Activated T-helper 1 cell treated with Interleukin-2 at 50 U/mL for 16 hours (primary cell): ENCODE results near the gene KRTAP10-7.
"Not testable (repeated sequence)": the region's sequence is repeated elsewhere in the genome, so short reads cannot be mapped to it uniquely, and the experiment has no call there.

Experiments used
- DNase-seq: peaks from one replicate; pipeline ENCODE4 v3.0.0-alpha.2; 2020; ENCODE audit warnings: low read depth

KRTAP10-7 gene

DNA sequence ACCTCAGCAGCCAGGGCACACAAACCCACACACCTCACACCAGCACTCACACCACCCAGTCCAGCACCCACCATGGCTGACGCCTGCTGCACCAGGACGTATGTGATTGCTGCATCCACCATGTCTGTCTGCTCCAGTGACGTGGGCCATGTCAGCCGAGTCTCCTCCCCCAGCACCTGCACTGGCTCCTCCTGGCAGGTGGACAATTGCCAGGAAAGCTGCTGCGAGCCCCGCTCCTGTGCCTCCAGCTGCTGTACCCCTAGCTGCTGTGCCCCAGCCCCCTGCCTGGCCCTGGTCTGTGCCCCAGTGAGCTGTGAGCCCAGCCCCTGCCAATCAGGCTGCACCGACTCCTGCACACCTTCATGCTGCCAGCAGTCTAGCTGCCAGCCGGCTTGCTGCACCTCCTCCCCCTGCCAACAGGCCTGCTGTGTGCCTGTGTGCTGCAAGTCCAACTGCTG, 11.7 kb downstream of the KRTAP10-7 start, which contains the start of gene KRTAP10-8:
Gene KRTAP10-8 (plus strand): TSS at position 51 of the 458 bp plus-strand sequence. CDS start 22 bp downstream, at position 73.
- DNase-seq = no peak

DNA sequence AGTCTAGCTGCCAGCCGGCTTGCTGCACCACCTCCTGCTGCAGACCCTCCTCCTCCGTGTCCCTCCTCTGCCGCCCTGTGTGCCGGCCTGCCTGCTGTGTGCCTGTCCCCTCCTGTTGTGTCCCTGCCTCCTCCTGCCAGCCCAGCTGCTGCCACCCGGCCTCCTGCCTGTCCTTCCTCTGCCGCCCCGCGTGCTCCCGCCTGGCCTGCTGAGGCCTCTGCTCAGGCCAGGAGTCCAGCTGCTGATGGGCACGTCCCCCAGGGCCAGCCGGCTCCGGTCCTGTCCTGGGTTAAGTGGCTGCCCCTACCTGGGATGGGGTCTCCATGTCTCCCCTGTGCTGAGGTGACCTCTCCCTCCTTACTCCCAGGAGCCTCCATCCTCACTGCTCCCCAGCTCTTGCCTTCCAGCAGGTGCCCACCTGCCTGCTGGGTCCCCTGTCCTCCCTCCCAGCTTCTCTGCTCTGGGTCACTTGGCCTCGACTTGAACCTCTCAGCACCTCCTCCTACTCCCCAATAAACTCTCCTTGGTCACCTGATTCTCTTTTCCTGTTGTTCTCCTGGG, 12.4 kb downstream of the KRTAP10-7 start:
- DNase-seq = no peak

- no peak for DNase-seq
Measured at GRCh38 chr21:44613386-44614155, 13.2 kb downstream of the KRTAP10-7 start.

GRCh38 chr21:44614161-44614631, 13.8 kb downstream of the KRTAP10-7 start:
- no peak for DNase-seq

- DNase-seq = no peak
Measured at GRCh38 chr21:44614961-44615391, 14.6 kb downstream of the KRTAP10-7 start.

- no peak for DNase-seq
Measured at GRCh38 chr21:44615466-44615865, 15.1 kb downstream of the KRTAP10-7 start.

DNA sequence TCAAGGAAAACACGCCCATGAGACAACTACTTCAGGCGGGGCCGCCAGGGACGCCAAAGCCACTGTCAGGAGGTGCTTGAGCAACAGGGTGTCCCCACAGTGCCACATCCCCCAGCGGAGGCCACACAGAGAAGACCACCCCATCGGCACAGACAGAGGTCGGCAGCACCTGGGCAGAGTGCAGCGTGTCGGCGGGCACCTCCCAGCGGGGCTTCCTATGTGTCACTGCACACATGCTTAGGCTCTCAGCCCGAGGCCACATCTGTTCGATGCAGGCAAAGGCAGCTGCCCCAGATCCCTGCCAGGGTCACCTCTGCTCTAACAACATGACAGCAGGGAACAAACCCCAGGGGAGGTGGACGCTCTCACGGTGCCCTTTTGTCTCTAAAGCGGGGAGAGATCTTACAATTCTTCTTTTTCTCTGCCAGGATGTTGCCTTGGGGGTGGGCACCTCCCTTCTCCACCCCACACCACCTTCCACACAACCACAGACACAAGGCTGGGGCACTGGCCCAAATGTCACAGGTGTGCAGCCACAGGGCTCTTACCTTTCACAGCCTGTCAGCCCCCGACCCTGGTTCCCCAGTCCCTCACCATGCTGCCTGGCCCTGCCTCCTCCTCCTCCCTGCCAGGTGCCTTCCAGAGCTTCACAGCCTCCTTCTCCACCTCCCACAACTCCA, 15.7 kb downstream of the KRTAP10-7 start:
- no peak for DNase-seq

DNA sequence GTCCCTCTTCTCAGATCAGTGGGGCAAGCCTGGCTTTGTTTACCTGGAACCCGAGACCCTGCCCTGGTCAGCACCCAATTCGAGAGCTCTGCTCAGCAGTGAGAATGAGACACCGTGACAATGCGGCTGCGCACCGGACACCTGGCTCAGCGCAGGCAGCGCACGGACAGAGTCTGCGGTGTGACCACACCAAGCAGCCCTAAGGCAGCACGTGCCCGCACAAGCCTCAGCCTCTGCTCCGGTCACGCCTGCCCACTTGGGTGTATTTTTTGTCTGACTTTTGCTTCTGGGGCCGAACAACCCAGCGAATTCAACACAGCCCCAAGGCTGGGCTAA, 16.2 kb downstream of the KRTAP10-7 start:
- DNase-seq = no peak

DNA sequence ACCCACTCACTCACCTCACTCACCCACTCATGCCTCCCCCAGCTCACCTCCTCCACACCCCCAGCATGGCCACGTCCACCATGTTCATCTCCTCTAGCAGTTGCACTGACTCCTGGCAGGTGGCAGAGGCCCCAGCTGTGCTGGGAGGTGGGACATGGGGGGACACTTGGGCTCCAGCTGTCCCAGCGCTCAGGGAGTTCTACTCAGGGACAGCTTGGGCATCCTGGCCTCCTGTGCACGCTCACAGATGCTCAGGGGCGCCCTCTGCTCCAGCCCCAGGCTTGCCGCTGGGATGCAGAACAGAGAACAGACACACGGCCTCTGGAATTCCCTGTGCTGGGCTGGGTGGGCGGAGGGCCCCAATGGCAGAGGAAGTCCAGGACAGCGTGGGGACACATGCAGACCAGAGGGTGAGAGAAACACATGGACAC, 16.7 kb downstream of the KRTAP10-7 start:
- no peak for DNase-seq

DNA sequence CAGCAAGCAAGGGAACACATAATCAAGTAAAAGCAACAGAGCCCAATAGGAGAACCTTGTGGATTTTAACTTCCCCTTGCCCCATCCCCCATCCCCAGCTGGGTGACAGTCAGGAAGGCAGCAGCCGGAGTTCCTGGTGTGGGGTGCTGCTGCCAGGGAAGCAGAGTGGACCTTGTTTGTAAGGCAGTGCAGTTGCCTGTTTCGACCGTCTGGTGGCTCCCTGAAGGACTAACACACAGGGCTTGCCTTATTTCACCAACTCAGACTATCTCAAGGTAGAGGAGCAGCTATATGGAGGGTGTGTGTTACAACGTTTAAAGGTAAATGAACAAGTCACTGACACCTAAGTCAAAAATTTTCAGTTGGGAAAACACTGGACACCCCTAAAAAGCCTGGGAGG, 18.1 kb downstream of the KRTAP10-7 start:
- no peak for DNase-seq

DNA sequence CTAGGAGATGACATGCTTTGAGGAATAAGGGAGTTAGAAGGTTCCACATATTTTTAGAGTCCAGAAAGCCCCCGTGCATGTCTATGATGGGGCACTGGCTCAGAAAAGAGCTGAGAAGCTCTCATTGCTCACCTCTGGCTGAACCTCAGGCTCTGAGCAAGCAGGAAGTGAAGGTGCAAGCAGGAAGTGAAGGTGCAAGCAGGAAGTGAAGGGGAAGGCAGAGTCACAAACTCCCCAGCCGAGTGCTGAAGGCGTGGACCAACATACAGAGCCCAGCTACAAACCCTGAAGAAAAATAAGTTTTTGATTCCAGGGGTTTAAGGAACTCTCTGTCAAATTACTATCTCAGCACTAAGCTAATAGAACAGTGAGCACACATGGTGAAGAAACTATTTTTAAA, 18.5 kb downstream of the KRTAP10-7 start:
- DNase-seq = peak; percentile 43

DNA sequence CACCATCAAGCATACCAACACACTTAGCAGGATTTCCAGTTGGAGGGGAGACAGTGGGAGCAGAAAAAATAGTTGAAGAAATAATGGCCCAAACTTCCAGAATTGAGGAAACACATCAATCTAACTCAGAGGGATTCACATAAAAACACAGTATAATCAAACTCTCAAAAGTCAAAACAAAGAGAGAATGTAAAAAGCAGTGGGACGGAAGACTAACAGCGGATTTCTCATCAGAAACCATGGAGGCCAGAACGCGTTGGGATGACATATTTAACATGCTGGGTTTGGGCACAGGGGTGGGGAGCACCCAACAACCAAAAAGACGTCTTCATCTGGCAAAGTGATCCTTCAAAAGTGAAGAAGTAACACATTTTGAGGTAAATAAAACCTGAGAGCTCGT, 19.5 kb downstream of the KRTAP10-7 start:
- no peak for DNase-seq

DNA sequence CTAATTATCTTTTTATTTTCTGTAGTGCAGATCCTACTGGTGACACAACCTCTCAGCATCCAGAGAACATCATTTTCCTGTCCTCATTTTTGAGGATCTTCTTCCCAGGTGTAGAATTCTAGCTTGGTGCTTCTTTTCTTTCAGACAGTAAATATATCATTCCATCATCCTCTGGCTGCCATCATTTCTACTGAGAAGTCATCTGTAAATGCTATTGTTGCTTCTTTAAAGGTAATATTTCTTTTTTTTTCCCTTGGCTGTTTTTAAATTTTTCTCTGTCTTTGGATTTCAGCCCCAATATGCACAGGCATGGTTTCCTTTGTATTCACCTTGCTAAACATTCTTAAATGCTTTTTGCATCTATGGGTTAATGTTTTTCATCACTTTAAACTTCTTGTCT, 23.2 kb downstream of the KRTAP10-7 start:
- no peak for DNase-seq

- no peak for DNase-seq
Measured at GRCh38 chr21:44625756-44626155, 25.4 kb downstream of the KRTAP10-7 start.

GRCh38 chr21:44626262-44626661, 25.9 kb downstream of the KRTAP10-7 start:
- no peak for DNase-seq

GRCh38 chr21:44626673-44627143, 26.3 kb downstream of the KRTAP10-7 start, which contains the start of gene KRTAP10-9:
TSS of gene KRTAP10-9 (plus strand) at chr21:44627093. CDS start at chr21:44627172, 79 bp downstream.
- no peak for DNase-seq

GRCh38 chr21:44627181-44627822, 26.9 kb downstream of the KRTAP10-7 start:
- DNase-seq = not testable (repeated sequence)

DNA sequence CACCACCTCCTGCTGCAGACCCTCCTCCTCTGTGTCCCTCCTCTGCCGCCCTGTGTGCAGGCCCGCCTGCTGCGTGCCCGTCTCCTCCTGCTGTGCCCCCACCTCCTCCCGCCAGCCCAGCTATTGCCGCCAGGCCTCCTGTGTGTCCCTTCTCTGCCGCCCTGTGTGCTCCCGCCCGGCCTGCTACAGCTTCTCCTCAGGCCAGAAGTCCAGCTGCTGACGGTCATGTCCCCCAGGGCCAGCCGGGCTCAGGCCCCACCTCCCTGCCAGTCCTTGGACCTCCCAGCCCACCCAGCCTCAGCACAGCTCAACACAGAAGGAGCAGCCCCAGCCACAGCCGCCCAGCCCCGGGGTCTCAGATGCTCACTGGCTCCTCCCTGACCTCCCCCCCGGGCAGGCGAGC, 27.4 kb downstream of the KRTAP10-7 start:
- not testable (repeated sequence) for DNase-seq

DNA sequence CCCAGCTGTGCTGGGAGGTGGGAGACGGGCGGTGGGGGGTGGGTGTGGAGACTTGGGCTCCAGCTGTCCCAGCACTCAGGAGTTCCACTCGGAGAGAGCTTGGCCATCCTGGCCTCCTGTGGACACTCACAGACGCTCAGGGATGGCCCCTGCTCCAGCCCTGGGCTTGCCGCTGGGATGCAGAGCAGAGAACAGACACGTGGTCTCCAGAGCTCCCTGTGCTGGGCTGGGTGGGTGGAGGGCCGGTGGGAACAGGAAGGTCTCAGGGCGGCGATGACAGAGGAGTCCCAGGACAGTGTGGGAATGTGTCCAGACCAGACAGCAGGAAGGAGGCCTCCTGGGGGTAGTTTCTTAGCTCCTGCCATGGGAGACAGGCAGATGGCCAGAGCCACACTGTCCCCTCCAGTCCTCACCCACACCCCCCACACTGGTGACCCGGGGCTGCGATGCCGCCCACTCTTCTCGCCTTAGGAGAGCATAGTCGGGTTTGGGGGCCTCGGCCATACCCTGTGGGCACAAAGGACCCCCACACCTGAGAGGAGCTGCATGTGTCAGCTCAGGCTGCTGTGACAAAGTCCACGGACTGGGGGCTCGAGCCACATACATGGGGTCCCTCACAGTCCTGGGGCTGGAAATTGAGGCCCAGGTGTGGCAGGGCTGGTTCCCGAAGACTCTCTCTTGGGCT, 28.5 kb downstream of the KRTAP10-7 start:
- no peak for DNase-seq

DNA sequence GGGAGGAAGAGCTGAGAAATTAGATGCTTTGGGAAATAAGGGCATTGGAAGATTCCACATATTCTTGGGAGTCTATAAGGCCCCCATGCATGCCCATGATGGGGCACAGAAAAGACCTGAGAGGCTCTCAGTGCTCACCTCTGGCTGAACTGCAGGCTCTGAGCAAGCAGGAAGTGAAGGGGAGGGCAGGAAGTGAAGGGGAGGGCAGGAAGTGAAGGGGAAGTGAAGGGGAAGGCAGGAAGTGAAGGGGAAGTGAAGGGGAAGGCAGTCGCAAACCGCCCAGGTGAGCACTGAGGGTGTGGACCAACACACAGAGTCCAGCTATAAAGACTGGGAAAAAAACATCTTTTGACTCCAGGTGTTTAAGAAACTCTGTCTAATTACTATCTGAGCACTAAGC, 30.0 kb downstream of the KRTAP10-7 start:
- no peak for DNase-seq

DNA sequence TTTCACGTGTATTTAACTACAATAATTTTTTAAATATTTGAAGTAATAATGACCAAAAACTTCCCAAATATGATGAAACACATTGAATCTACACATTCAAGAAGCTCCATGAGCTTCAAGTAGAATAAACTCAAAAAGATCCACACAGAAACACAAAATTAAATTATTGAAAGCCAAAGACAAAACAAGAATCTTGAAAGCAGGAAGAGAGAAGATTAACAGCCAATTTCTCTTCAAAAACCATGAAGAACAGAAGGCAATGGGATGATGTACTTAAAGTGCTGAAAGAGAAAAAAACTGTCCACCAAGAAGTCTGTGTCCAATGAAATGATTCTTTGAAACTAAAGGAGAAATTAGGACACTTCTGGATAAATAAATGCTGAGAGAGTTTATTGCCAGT, 31.7 kb downstream of the KRTAP10-7 start:
- DNase-seq = no peak
